ENCODE data around the gene GFI1.
"Not testable (repeated sequence)": the region's sequence is repeated elsewhere in the genome, so short reads cannot be mapped to it uniquely, and the experiment has no call there.

Gene GFI1

DNA sequence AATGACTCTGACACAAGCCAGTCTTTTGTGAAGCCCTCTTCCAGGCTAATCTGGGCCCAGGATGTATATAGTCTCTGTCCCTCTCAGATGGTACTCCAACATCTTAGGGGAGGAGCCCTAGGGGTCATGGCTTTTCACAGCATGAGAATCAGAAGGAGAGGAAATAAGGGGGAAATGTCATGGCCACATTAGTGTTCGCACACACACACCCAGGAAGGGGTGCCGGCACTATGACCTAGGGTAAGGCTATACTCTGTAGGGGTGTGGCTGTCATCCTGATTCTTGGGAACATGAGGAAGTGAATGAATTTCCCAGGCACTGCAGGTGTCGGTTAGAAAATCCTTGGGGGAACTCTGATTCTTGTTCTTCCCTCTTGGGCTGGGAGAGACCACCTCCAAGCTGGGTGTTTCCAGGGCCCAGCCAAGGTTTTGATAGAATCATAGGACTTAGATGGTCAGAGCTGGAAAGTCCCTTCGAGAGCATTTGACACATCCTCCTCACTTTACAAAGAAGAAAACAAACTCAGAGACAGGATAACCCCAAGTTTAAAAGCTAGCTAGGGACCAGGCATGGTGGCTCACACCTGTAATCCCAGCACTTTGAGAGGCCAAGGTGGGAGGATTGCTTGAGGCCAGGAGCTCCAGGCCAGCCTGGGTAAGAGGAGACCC lies 22.0 kb downstream of the GFI1 start:
- no peak for DNase-seq (ENCODE audit: low read depth)

DNA sequence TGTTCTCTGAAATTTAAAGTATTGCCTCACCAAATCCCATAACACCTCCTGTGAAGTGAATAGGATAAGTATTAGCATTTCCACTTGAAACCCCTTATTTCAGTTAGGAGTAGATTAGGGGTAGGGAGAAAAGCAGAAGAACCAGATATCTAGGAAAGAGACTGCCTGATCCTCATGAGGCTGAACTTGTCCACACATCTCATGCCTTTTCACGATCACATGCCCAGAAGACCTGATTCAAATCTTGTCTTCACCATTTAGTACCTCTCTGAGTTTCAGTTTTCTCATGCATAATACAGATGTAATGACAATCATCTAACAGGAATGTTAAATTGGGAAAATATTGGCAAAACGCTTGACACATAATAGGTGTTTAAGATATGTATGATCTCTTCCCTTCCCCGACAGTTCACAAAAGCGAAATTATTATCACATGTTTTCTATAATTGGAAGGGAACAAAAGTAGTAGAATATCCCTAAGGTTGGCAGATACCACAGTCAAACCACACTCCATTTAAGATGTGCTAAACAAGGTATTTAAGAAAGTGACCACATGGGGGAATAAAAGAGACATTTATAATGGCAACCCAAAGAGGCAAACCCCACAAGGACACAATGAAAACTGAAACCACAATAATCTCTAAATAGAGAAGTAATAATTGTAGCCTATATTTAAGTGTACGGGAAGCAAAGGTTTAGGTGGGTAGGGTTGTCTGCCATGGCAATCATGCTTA lies 25.2 kb downstream of the GFI1 start:
- no peak for DNase-seq (ENCODE audit: low read depth)

GRCh38 chr1:92459871-92460320 lies 26.8 kb downstream of the GFI1 start:
- DNase-seq (ENCODE audit: low read depth), result no peak

DNA sequence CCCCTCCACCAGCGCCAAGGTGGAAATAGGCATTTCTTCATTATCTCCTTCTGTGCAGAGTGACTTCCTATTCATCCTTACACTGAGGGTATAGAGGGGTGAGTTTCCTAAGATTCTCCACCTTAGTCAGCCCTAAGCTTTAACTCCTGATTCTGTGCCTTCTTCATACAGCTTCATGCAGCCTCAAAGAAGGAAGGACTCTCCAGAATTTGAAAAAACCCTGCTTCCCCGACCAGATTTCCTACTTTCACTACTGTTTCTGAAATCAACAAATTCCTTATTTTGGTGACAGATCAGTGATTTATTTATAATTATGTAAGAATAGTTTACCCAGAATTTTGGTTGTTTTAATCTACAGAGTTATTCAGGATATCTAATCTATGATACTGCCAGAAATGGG lies 28.6 kb downstream of the GFI1 start:
- DNase-seq (ENCODE audit: low read depth), result no peak

- DNase-seq (ENCODE audit: low read depth), result no peak
These were observed 38.7 kb downstream of the GFI1 start for GRCh38 chr1:92447976-92448375.

DNA sequence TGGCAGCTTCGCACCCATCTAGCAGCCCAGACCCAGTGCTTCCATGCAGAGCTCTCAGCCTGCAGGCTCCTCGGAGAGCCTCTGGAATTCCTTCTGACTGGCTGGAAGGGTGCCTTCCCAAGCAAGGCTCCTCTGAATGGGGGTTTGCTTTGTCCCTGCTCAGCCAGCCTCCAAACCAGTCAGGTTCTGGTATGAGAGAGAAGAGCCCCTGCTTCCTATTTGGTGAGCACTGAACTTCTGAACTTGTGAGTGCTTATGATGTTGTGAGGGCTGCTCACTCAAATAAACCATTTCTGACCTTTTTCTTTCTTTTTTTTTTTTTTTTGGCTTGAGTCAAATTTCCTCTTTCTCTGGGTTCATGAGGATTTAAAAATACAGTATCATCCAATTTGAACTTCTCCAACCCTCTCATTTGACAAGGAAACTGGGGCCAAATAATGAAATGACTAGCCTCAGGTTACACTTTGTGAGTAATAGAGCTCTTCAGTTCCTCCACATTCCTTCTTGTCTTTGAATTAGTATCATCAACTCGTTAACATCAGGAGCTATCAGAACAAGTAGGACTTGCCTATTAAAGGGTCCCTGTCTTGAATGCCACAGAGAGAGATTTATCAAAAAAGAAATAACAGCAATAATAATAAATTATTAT lies 39.6 kb downstream of the GFI1 start:
- no peak for DNase-seq (ENCODE audit: low read depth)

DNA sequence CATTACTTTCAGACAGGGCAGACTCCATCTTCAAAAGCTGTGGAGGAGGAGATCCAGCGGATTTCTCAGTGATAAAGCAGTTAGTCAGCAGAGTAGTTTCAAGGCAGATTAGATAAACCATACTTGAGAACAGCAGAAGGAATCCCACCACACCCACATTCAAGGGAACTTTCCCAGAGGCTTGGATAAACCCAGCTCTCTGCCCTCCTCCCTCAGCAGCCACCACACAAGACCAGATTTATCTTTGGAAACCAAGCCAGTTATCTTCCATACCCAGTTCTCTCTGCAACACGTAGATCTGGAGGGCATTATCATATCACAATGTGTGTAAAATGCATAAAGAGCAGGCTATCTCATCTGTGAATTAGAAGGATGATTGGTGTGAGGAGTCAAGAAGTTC lies 40.2 kb downstream of the GFI1 start:
- peak; percentile 56 for DNase-seq (ENCODE audit: low read depth)

GRCh38 chr1:92445865-92446264 lies 40.9 kb downstream of the GFI1 start:
- DNase-seq (ENCODE audit: low read depth), result no peak

DNA sequence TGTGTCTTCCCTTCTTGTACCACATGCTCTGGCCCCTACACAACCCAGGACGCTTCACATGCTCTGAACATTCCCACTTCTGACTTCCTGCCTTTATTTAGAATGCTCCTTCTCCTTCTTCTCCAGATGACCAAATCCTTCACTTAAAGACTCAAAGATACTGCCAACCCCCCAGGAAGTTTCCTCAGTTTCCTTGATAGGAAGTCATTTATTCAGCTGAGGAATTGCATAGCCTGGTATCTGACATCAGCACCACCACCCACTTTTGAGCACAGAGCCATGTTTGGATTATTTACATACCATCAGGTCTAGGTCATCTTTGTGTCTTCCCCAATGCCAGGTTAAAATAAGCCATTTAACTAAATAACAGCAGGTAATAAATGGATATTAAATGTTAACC lies 42.4 kb downstream of the GFI1 start:
- no peak for DNase-seq (ENCODE audit: low read depth)

DNA sequence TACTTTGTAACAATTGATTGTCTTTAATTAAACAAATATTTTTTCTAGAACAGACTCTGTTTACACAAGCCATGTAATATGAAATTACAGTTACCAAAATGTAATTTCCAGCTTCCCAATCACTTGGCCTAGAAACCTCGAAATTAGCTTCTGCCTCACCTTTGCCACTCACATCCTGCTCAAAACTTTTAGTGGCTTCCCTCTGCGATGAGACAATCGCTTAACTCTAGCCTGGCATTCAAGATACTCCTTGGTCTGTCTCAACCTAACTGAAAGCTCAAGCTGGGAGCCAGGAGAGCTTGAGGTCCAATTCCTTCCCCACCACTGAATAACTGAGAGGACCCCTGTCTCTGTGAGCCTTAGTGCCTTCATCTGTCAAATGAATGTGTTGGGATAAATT lies 42.8 kb downstream of the GFI1 start:
- no peak for DNase-seq (ENCODE audit: low read depth)

DNA sequence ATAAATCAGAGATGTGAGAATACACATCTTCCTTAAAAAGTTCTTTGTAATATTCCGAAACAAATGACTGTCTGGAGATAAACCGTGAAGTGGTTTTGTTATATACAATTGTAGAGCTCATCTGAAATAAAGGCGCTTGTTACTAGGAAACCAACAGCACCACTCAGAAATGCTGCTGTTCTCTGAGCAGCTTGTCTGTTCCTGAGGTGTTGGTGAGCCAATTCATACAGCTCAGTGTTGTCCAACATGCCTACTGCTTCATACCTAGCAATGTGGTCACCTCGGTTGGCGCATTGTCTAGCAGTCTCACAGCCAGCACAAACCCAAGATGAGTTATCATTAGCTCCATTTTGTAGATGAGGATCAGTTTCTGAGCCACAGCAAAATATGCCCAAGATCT lies 44.4 kb downstream of the GFI1 start:
- DNase-seq (ENCODE audit: low read depth), result no peak

DNA sequence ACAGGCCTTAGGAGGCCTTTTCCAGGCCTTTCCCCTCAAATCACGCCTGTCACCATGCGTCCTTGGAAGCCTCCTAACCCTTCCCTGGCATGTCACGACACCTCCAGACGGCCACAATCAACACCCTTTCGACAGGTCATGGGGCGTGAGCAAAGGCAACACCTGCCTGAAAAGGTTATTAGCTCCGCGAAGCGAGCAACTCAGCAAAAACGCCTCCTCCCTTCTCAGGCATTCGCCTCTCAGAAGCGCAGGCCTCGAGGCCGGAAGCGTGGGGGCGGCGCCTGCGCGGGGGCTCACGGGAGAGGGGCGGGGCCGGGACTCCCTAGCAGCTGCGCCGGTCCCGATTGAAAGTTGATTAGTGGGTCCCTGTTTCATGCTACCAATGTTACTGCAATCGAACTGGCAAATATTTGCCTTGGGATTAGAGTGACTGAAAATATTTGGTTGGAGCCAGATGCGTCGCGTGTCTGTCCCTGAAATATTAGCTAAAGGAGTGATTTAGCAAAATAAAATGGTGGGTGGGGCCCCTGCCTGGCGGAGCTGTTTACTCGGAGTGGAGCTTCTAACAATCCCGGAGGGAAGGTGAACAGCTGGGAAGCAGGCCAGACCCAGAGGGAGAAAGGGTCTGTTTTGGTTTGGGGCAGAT lies 44.9 kb downstream of the GFI1 start:
- DNase-seq (ENCODE audit: low read depth), result no peak

DNA sequence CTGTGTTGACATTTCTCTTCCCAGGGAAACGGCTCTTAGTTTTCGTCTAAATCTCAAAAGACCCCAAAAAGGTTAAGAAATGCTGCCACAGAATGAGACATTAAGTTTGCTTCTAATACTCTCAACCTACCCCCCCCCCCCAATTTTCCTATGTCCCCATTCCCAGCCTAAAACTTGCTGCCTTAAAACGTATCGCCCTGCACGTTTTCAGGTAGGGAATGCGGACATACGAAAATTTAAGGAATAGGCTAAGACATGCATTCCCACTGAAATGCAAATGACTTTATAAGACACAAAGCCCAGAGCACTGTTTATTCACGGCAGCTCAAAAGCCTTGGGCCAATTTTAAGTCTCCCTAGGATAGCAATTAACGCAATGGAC lies 45.4 kb downstream of the GFI1 start:
- no peak for DNase-seq (ENCODE audit: low read depth)

DNA sequence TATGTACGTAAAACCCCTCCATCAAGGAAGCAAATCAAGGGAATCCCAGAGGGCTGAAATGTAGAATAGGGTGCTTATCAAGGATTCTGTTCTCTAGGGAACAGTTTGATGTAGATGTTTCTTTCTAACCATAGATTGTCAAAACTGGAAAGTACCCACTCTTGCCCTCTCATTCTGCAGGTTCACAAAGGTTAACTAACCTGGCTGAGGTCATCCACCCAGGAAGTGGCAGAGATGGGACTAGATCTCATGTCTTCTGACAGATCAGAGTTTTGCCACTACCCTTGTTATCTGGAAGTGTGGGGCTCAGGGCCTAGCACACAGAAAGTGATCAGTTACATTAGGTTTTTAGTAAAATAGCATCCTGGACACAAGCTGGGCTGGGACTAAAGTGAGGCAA lies 47.4 kb downstream of the GFI1 start:
- DNase-seq (ENCODE audit: low read depth), result no peak

DNA sequence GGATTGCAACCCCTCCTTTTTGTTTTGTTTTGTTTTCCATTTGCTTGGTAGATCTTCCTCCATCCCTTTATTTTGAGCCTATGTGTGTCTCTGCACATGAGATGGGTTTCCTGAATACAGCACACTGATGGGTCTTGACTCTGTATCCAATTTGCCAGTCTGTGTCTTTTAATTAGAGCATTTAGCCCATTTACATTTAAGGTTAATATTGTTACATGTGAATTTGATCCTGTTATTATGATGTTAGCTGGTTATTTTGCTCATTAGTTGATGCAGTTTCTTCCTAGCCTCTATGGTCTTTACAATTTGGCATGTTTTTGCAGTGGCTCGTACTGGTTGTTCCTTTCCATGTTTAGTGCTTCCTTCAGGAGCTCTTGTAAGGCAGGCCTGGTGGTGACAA lies 52.2 kb downstream of the GFI1 start:
- DNase-seq (ENCODE audit: low read depth), result not testable (repeated sequence)

GRCh38 chr1:92430030-92430429 lies 56.7 kb downstream of the GFI1 start:
- DNase-seq (ENCODE audit: low read depth), result no peak

- no peak for DNase-seq (ENCODE audit: low read depth)
These were observed 61.1 kb downstream of the GFI1 start for GRCh38 chr1:92425617-92426016.

Measured in non-pigmented ciliary epithelial cell (primary cell).